Type B pancreatic cell (in vitro differentiated cells): Measurements from ENCODE around the gene PRKCE. TPM values are rescaled to one million over a fixed set of nuclear protein-coding genes. Genes with fewer than 3 reads are reported as not detected.

Experiments
- DNase-seq: peaks from one replicate; pipeline ENCODE4 v3.0.0; 2021; ENCODE audit warnings: mixed read lengths; ENCODE audit not compliant: unreplicated experiment; ENCODE audit errors: extremely low spot score
- H3K27ac Mint-ChIP-seq: 2 replicates; pipeline ENCODE4 v1.8.0; 2021; ENCODE audit warnings: mild to moderate bottlenecking, mixed read lengths
- H3K27me3 Mint-ChIP-seq: 2 replicates; pipeline ENCODE4 v1.8.0; 2021; ENCODE audit warnings: mixed read lengths
- H3K36me3 Mint-ChIP-seq: 2 replicates; pipeline ENCODE4 v1.8.0; 2021; ENCODE audit warnings: mixed read lengths
- H3K4me1 Mint-ChIP-seq: one replicate; pipeline ENCODE4 v1.8.0; 2021; ENCODE audit warnings: mixed read lengths; ENCODE audit not compliant: unreplicated experiment
- H3K4me3 Mint-ChIP-seq: 2 replicates; pipeline ENCODE4 v1.8.0; 2021; ENCODE audit warnings: mild to moderate bottlenecking, mixed read lengths
- H3K9me3 Mint-ChIP-seq: 2 replicates; pipeline ENCODE4 v1.8.0; 2021; ENCODE audit warnings: mixed read lengths
- total RNA-seq: library from RNA; stranded (reverse); gene quantifications from 2 replicates; pipeline ENCODE4 v1.2.1, GENCODE V29; 2021; ENCODE audit warnings: low replicate concordance
- TF ChIP-seq, protein P1 (sequence below): fragments of 200-600 bp; sonication (generic); conservative IDR thresholded peaks from 2 replicates; pipeline ENCODE4 v1.5.0; 2021; ENCODE audit warnings: antibody characterized with exemption, mild to moderate bottlenecking

PRKCE gene
- total RNA-seq, 1 donor from 2014 or later = 21.2 TPM

DNA sequence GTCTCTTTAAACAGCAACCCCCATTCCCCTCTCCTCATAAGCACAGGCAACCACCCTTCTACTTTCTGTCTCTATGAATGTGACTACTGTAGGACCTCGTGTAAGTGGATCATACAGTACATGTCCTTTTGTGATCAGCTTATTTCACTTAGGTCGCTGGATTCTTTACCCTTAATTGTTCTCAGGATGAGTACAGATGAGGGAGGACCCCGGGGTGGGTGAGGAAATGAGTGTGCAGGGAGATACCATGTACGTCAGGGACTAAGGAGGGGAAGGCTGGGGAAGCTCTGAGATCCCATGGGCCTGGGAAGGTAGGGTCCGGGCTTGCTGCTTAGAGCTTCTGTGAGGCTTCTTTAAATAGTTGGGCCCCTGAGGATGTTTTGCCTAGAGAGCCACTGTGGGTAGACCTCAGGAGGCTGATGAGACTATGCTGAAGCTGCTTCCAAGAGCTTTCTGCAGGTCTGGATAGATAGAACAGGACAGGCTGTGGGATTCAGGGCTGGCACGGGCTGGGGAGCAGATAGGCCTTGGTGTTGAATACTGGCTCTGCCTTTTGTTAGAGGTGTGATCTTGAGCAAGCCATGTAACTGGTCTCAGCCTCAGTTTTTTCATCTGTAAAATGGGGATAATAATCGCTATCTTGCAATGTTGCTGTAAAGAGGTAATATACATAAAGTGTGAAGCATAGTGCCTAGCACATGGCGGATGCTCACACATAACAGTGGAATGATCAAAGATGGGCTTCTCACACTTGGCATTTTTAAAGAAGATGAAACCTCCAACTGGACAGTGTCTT is 155.3 kb downstream of the PRKCE start:
- H3K27me3 Mint-ChIP-seq = peaks cover 55% of the 10 kb centered on the region

DNA sequence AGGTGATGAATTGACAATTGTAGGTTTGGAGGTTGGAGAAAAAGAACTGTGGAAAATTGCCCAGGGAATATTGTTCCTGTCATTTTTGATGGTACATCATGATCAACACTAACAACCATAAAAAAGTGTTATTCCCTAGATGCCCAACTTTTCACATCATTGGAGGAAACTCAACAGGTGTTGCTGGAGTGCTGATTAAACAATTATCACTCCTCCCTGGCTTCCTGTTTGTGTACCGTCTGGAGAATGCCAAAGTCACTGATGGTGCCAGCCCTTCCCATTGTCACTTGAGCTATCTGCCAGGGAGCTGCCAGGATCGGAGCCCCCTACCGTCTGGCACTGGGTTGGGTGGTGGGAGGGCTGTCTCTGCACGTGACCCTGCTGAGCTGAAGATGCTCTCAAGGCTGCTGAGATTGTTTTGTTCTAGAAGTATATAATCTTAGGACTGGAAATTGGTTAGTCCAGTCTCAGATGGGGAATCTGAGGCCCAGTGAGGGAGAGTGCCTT is 156.9 kb downstream of the PRKCE start:
- no peak overlapping the region for H3K27ac Mint-ChIP-seq
- DNase-seq = no peak
- H3K36me3 Mint-ChIP-seq = no peaks in the 10 kb centered on the region
- peaks cover 39% of the 10 kb centered on the region for H3K4me1 Mint-ChIP-seq
- H3K9me3 Mint-ChIP-seq = no peaks in the 10 kb centered on the region
- no peak overlapping the region for H3K4me3 Mint-ChIP-seq
- TF ChIP-seq, protein P1, sequence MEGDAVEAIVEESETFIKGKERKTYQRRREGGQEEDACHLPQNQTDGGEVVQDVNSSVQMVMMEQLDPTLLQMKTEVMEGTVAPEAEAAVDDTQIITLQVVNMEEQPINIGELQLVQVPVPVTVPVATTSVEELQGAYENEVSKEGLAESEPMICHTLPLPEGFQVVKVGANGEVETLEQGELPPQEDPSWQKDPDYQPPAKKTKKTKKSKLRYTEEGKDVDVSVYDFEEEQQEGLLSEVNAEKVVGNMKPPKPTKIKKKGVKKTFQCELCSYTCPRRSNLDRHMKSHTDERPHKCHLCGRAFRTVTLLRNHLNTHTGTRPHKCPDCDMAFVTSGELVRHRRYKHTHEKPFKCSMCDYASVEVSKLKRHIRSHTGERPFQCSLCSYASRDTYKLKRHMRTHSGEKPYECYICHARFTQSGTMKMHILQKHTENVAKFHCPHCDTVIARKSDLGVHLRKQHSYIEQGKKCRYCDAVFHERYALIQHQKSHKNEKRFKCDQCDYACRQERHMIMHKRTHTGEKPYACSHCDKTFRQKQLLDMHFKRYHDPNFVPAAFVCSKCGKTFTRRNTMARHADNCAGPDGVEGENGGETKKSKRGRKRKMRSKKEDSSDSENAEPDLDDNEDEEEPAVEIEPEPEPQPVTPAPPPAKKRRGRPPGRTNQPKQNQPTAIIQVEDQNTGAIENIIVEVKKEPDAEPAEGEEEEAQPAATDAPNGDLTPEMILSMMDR = no peak
- H3K27me3 Mint-ChIP-seq = peaks cover 53% of the 10 kb centered on the region

More for the DNA sequence above, 155.3 kb downstream of the PRKCE start:
- no peak for DNase-seq
- Mint-ChIP-seq H3K36me3 (no peaks in the 10 kb centered on the region), H3K9me3 (no peaks in the 10 kb centered on the region), H3K27ac (no peak overlapping the region), H3K4me3 (no peak overlapping the region), H3K4me1 (peaks cover 23% of the 10 kb centered on the region)
- TF ChIP-seq, protein P1 = no peak

DNA sequence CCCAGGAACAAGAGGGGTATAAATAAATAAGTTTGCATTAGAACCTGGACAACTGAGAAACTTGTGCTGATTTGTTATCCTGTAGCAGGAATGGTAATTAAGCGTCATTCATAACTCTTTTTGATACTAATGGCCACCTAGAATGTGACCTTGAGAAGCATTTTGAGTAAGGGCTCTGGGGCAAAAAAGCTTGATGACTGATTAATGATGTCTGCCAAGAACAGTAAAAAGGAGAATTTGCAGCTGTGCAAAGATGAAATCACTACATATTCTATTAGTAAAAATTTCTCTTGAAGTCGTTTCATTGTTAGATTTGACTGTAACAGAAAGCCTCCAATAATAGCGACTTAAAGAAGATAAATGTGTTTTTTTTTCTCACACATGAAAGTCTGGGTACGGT is 157.7 kb downstream of the PRKCE start:
- peaks cover 54% of the 10 kb centered on the region for H3K27me3 Mint-ChIP-seq
- peak overlapping the region; percentile 8 for H3K27ac Mint-ChIP-seq
- H3K4me3 Mint-ChIP-seq = peak overlapping the region; percentile 12
- no peaks in the 10 kb centered on the region for H3K36me3 Mint-ChIP-seq
- TF ChIP-seq, protein P1 = no peak
- H3K4me1 Mint-ChIP-seq = peaks cover 46% of the 10 kb centered on the region
- no peaks in the 10 kb centered on the region for H3K9me3 Mint-ChIP-seq
- DNase-seq = no peak

DNA sequence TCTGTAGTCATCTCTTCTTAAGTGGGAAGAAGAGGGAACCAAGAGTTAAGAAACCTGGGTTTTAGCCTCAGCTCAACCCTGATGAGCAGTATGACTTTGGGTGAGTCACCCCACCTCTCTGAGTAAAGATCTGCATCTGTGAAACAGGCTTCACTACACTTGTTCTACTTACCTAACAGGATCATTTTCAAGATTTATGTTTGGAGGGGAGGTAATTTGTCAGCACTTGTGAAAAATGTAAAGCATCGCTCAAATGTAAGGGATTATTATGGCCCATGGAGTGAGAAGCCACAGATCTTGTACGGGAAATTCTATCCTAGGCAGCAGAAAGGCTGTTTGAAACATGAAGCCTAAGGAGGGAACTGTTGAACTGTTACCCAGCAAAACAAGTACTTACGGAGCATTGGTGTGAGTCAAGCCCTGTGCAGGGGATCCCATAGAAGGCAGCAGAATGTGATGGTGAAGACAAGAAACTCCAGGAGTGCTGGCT is 160.6 kb downstream of the PRKCE start:
- H3K36me3 Mint-ChIP-seq = no peaks in the 10 kb centered on the region
- H3K27ac Mint-ChIP-seq = peak overlapping the region; percentile 22
- peaks cover 62% of the 10 kb centered on the region for H3K4me1 Mint-ChIP-seq
- TF ChIP-seq, protein P1 = no peak
- no peak for DNase-seq
- H3K9me3 Mint-ChIP-seq = no peaks in the 10 kb centered on the region
- peaks cover 48% of the 10 kb centered on the region for H3K27me3 Mint-ChIP-seq
- H3K4me3 Mint-ChIP-seq = peak overlapping the region; percentile 6

DNA sequence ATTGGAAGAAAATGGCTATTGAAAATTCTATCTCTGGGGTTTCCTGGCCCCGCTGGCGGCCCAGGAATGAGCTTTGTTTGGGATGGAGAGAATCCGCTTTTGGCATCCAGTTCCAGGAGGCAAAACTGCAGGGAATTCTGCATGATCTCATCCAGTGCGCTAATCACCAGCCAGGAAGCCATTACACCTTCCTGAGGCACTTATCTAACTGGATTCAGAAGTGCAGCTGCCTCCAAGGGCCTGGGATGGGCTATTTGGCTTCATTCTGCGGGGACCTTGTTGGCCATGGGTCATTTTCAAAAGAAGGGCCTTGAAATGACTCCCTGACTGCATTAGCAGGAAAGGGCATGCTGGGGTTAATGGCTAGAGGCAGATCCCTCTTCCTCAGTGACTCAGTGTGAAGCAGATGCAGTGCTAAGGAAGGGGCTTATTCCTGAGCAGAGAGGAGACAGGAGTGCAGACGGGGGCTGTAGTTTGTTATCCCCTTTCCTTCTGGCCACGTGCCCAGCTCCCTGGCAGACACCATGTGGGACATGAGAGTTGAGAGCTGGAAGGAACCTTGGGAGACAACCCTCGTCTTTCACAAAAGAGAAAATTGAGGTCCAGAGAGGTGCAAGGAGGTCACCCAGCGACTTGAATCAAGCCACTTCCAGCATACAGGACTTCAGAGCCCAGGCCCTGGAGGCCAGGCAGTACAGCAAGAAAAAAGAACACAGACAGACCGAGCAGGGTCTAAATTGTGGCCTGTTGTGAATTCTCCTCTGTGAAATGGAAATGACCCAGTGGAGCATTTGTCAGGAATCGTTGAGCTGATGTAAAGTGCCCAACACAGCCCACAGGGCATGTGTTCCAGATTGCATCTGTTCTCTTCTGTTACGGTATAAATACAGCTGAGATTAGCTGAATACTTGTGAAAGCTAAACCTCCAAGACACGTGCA is 161.8 kb downstream of the PRKCE start:
- Mint-ChIP-seq H3K4me1 (peaks cover 63% of the 10 kb centered on the region), H3K36me3 (peaks cover 6% of the 10 kb centered on the region), H3K27me3 (peaks cover 44% of the 10 kb centered on the region), H3K27ac (peak overlapping the region; percentile 77), H3K4me3 (peak overlapping the region; percentile 63), H3K9me3 (no peaks in the 10 kb centered on the region)
- no peak for DNase-seq
- TF ChIP-seq, protein P1 = no peak
